ENCODE measurements around the gene NADK.
A peak's percentile ranks its signal among the peaks of the same experiment; 100 is the strongest.

The NADK gene

DNA sequence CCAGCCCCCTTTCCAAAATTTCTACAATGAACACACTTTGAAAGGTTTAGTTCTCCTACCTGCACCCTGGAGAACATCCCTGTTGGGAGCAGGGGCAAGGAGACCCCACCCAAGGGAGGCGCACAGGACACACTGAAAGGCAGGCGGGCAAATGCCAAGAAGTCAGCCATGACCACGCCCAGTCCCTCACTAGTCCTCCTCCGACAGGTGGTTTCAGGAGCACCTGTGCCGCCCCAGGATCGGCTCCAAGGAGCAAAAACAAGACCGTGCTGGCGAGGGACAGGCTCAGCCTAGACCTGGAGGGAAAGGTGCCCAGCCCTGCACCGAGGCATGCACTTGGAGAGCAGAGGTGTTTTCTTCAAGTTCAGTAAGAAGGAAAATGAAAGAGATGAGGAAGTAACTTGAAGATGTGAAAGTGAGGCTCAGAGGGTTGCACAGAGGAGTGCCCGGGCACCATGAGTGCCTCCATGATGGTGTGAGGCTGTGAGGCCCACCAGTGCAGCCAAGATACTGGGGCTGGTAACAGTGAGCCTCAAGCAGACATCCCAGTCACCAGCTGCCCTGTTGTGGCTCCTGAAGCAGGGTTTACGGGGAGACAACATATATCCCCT is 19.6 kb upstream of the NADK start:
- TF ChIP-seq CTCF (conservative IDR thresholded peaks at IDR 0.05) (no peak), ZFX (IDR thresholded peaks at IDR 0.05) (no peak)
- H3K27ac ChIP-seq = no peak overlapping the region

DNA sequence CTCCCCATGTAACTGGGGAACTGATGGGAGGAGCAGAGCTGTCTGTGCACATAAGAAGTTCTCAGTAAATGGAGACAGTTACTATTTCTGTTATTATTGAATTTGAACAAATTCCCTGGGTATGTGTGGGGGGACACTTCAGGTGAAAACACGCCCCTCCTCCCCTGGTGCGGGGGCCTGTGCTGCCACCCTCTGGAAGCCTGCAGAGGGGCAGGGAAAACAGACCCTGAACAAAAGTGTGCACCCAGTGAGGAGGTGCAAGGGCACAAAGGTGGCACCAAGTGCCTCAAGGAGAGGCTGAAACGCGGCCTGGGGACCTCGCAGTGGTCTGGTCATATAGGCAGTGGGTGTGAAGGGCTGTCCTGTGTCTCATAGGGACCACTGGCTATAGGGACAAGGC is 18.2 kb upstream of the NADK start:
- no peak overlapping the region for H3K27ac ChIP-seq
- TF ChIP-seq ZFX (IDR thresholded peaks at IDR 0.05) (no peak), CTCF (conservative IDR thresholded peaks at IDR 0.05) (no peak)

DNA sequence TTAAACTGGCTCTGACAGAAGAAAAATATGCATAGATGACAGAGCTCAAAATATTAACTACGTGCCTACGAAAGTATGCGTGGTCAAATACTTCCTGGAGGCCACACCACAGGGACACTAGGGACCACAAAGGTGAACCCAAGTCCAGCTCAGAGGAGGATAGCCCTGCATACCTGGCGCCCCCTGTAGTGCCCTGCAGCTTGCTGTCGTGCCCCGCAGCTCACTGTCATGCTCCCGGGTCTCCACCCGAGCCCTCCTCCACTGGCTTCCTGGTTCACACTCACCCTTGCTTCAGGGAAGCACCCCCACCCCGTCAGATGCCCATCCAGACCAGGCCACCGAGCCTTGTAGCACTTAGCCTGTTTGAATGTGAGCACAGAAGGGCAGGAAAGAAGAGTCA is 16.7 kb upstream of the NADK start:
- no peak for TF ChIP-seq CTCF (conservative IDR thresholded peaks at IDR 0.05)
- no peak for TF ChIP-seq ZFX (IDR thresholded peaks at IDR 0.05)
- no peak overlapping the region for H3K27ac ChIP-seq

- TF ChIP-seq CTCF (conservative IDR thresholded peaks at IDR 0.05) (no peak), ZFX (IDR thresholded peaks at IDR 0.05) (no peak)
- H3K27ac ChIP-seq = no peak overlapping the region
Observed at GRCh38 chr1:1793481-1794244, 15.4 kb upstream of the NADK start.

GRCh38 chr1:1788646-1789431 is 10.6 kb upstream of the NADK start:
- TF ChIP-seq ZFX (IDR thresholded peaks at IDR 0.05) (no peak), CTCF (conservative IDR thresholded peaks at IDR 0.05) (peak; percentile 68)
- H3K27ac ChIP-seq = no peak overlapping the region

- no peak for TF ChIP-seq ZFX (IDR thresholded peaks at IDR 0.05)
- TF ChIP-seq CTCF (conservative IDR thresholded peaks at IDR 0.05) = no peak
- H3K27ac ChIP-seq = no peak overlapping the region
Observed at GRCh38 chr1:1788136-1788535, 9.9 kb upstream of the NADK start.
